RWPE2 (cell line): ENCODE results near the gene TSPYL6.
"Not testable (repeated sequence)": the region's sequence is repeated elsewhere in the genome, so short reads cannot be mapped to it uniquely, and the experiment has no call there.

Source experiments
- ATAC-seq: fragments of 200-7000 bp; cut with Tn5 transposase; 3 replicates; pipeline ENCODE4 v1.9.1; 2021; ENCODE audit warnings: low read depth
- DNase-seq: peaks from one replicate; pipeline ENCODE4 v3.0.0-alpha.2; 2020; ENCODE audit warnings: low spot score
- H3K27ac ChIP-seq: fragments of 450-650 bp; 2 replicates; pipeline ENCODE4 v1.5.1; 2017; ENCODE audit warnings: mild to moderate bottlenecking; ENCODE audit not compliant: poor library complexity, severe bottlenecking
- H3K27me3 ChIP-seq: fragments of 250-450 bp; sonication (Bioruptor Pico); 2 replicates; pipeline ENCODE4 v1.5.1; 2021; ENCODE audit warnings: mild to moderate bottlenecking, moderate library complexity; ENCODE audit not compliant: insufficient read depth, poor library complexity, severe bottlenecking
- H3K36me3 ChIP-seq: fragments of 250-450 bp; sonication (Bioruptor Pico); 2 replicates; pipeline ENCODE4 v1.5.1; 2020; ENCODE audit warnings: low read depth, mild to moderate bottlenecking, moderate library complexity
- H3K4me1 ChIP-seq: fragments of 250-450 bp; sonication (Bioruptor Pico); 2 replicates; pipeline ENCODE4 v1.5.1; 2021; ENCODE audit warnings: mild to moderate bottlenecking, moderate library complexity; ENCODE audit not compliant: insufficient read depth, poor library complexity, severe bottlenecking
- H3K4me3 ChIP-seq: fragments of 250-450 bp; sonication (Bioruptor Pico); 2 replicates; pipeline ENCODE4 v1.5.1; 2021; ENCODE audit warnings: mild to moderate bottlenecking, moderate library complexity; ENCODE audit not compliant: severe bottlenecking
- H3K9me3 ChIP-seq: fragments of 250-450 bp; sonication (Bioruptor Pico); 2 replicates; pipeline ENCODE4 v1.5.1; 2021; ENCODE audit warnings: mild to moderate bottlenecking, moderate library complexity; ENCODE audit not compliant: severe bottlenecking
- CTCF ChIP-seq: fragments of 450-650 bp; IDR thresholded peaks from one replicate; pipeline ENCODE4 v1.5.1; 2017; ENCODE audit warnings: mild to moderate bottlenecking, moderate library complexity; ENCODE audit not compliant: poor library complexity, severe bottlenecking

TSPYL6 gene

GRCh38 chr2:54256091-54256694, at the start of gene TSPYL6:
TSPYL6 (minus strand) TSS chr2:54256229; CDS start chr2:54256151, 78 bp downstream.
- Histone ChIP-seq H3K27ac (no peak within 1 kb of the TSS), H3K4me1 (no peaks in the 10 kb centered on the region), H3K4me3 (no peak within 1 kb of the TSS), H3K27me3 (no peaks in the 10 kb centered on the region), H3K9me3 (no peaks in the 10 kb centered on the region), H3K36me3 (no peaks in the 10 kb centered on the region)
- no peak for TF ChIP-seq CTCF
- ATAC-seq (no peak), DNase-seq (no peak)

DNA sequence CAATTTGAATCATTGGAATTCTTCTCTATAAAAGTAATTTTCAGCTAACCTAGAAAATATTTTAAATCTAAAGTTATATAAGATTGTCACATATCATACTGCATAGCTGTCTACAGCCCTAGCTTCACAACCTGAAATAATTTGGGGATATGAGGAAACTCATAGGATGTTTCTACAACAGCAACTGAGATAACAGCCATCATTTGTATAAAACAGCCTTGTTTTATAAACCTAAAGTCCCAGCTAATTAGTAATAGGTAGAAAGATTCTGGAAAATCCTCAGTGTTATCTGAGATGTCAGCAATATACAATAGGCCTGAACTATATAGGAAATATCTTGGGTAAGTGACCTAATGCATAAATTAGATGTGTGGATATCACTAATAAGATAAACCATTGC, 47.6 kb upstream of the TSPYL6 start:
- no peak for DNase-seq
- no peak for TF ChIP-seq CTCF
- no peaks in the 10 kb centered on the region for H3K27me3 ChIP-seq
- H3K36me3 ChIP-seq = no peaks in the 10 kb centered on the region
- H3K9me3 ChIP-seq = no peaks in the 10 kb centered on the region
- no peak overlapping the region for H3K4me3 ChIP-seq
- no peak for ATAC-seq
- no peak overlapping the region for H3K27ac ChIP-seq
- peaks cover 10% of the 10 kb centered on the region for H3K4me1 ChIP-seq

DNA sequence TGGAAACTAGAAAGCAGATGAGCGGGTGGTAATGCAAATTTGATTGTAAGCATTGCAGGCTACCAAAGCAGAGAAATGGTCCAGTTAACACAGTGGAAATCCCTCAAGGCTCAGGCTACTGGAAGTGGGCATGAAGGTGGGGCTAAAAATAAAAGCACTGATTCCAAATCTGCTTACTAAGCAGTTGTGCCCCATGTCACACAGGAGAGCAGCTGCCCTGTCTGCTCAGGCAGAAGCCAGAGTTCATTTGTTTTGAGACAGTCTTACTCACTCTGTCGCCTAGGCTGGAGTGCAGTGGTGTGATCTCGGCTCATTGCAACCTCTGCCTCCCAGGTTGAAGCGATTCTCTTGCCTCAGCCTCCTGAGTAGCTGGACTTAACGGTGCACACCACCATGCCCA, 42.5 kb upstream of the TSPYL6 start:
- H3K27ac ChIP-seq = no peak overlapping the region
- H3K27me3 ChIP-seq = no peaks in the 10 kb centered on the region
- TF ChIP-seq CTCF = no peak
- no peaks in the 10 kb centered on the region for H3K4me1 ChIP-seq
- no peaks in the 10 kb centered on the region for H3K36me3 ChIP-seq
- DNase-seq (no peak), ATAC-seq (no peak)
- H3K4me3 ChIP-seq = no peak overlapping the region
- H3K9me3 ChIP-seq = no peaks in the 10 kb centered on the region

DNA sequence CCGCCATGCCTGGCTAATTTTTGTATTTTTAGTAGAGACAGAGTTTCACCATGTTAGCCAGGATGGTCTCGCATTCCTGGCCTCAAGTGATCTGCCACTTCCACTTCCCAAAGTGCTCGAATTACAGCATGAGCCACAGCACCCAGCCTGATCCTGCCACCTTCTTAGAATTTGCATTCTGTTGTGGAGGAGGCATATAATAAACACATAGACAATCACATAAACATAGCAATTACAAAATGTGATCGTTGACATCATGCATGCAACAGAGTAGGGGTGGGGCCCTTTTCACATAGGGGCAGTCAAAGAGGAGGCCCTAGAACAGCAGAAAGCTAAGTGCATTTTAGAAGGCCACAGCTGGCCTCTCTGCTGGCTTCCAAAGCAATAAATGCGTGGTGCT, 39.9 kb upstream of the TSPYL6 start:
- Histone ChIP-seq H3K4me1 (no peaks in the 10 kb centered on the region), H3K9me3 (no peaks in the 10 kb centered on the region), H3K4me3 (no peak overlapping the region), H3K27me3 (no peaks in the 10 kb centered on the region), H3K36me3 (no peaks in the 10 kb centered on the region), H3K27ac (no peak overlapping the region)
- no peak for DNase-seq
- ATAC-seq = no peak
- no peak for TF ChIP-seq CTCF

DNA sequence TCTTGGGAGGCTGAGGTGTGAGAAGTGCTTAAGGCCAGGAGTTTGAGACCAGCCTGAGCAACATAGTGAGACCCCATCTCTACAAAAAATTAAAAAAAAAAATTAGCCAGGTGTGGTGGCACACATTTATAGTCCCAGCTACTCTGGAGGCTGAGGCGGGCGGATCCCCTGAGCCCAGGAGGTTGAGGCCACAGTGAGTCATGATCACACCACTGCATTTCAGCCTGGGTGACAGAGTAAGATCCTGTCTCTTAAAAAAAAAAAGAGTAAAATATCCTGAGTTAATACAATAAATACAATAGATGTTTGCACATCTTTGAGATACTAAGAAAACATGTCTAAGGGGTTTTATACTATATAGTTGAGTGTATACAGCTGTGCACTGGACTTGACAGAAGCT, 38.6 kb upstream of the TSPYL6 start:
- not testable (repeated sequence) for H3K27ac ChIP-seq, ATAC-seq, H3K4me3 ChIP-seq, H3K9me3 ChIP-seq, H3K4me1 ChIP-seq, H3K36me3 ChIP-seq, H3K27me3 ChIP-seq, DNase-seq
